SK-N-SH (cell line): ENCODE measurements around the gene DGKI. TPM values are rescaled to one million over a fixed set of nuclear protein-coding genes. Genes with fewer than 3 reads are reported as not detected.

Experiments used
- CTCF ChIA-PET: fragments of 300-600, 350-600 bp; formaldehyde crosslinking; extraction: SDS; loops from one replicate; lab custom pipeline; 2021; lab: Yijun Ruan, JAX
- POLR2A ChIA-PET: fragments of 350-600 bp; sonication (Branson Sonifier 250); formaldehyde crosslinking; extraction: SDS; loops from one replicate; lab custom pipeline; 2020; ENCODE audit warnings: antibody characterized with exemption, inconsistent platforms; lab: Yijun Ruan, JAX
- DNase-seq: peaks from one replicate; pipeline ENCODE4 v3.0.0; 2012
- H2AFZ ChIP-seq: fragments of 200-600 bp; sonication (generic); 2 replicates; pipeline ENCODE4 v1.8.1; 2016; ENCODE audit warnings: antibody characterized with exemption, mild to moderate bottlenecking, low read depth
- H3F3A ChIP-seq: fragments of 200-600 bp; sonication (generic); replicated peaks from 2 replicates; pipeline ENCODE3; 2016; ENCODE audit warnings: antibody characterized with exemption, mild to moderate bottlenecking; ENCODE audit not compliant: insufficient read depth
- H3K27ac ChIP-seq, 2 experiments: fragments of 200-500 bp in 1 of 2; fragments of 200-600 bp in 1 of 2; sonication (Bioruptor generic) in 1 of 2; sonication (generic), shearing (Covaris generic) in 1 of 2; 2 replicates each; pipeline versions ENCODE4 v1.5.1 to v1.6.1; 2014 to 2016; ENCODE audit warnings: low read depth in 2 of 2, inconsistent platforms in 1 of 2, low read length in 1 of 2, mild to moderate bottlenecking in 1 of 2, mixed read lengths in 1 of 2
- H3K27me3 ChIP-seq: fragments of 200-600 bp; sonication (generic), shearing (Covaris generic); 2 replicates; pipeline ENCODE4 v1.6.1; 2016; ENCODE audit warnings: mixed run types; ENCODE audit not compliant: insufficient read depth
- H3K36me3 ChIP-seq, 2 experiments: fragments of 200-500 bp in 1 of 2; fragments of 200-600 bp in 1 of 2; sonication (Bioruptor generic) in 1 of 2; sonication (generic) in 1 of 2; replicated peaks in 1 of 2; 2 replicates each; pipeline versions ENCODE3 to v1.5.1; 2014 to 2016; ENCODE audit warnings: low read length in 1 of 2, mild to moderate bottlenecking in 1 of 2; ENCODE audit not compliant: insufficient read depth in 2 of 2, control insufficient read depth in 1 of 2
- H3K4me1 ChIP-seq, 2 experiments: fragments of 200-500 bp in 1 of 2; fragments of 200-600 bp in 1 of 2; sonication (Bioruptor generic) in 1 of 2; sonication (generic), shearing (Covaris generic) in 1 of 2; 2 replicates each; pipeline versions ENCODE4 v1.5.1 to v1.6.1; 2014 to 2016; ENCODE audit warnings: low read depth in 1 of 2, low read length in 1 of 2, mixed run types in 1 of 2; ENCODE audit not compliant: insufficient read depth in 2 of 2, control insufficient read depth in 1 of 2
- H3K4me2 ChIP-seq: fragments of 200-600 bp; sonication (generic), shearing (Covaris generic); 2 replicates; pipeline ENCODE4 v1.6.1; 2017; ENCODE audit warnings: mixed run types
- H3K4me3 ChIP-seq, 2 experiments: fragments of 200-500 bp in 1 of 2; fragments of 200-600 bp in 1 of 2; sonication (Bioruptor generic) in 1 of 2; sonication (generic), shearing (Covaris generic) in 1 of 2; 2 replicates each; pipeline versions ENCODE4 v1.5.1 to v1.8.1; 2014 to 2016; ENCODE audit warnings: low read depth in 2 of 2, inconsistent platforms in 1 of 2, low read length in 1 of 2, mild to moderate bottlenecking in 1 of 2, mixed read lengths in 1 of 2, moderate library complexity in 1 of 2
- H3K79me2 ChIP-seq: fragments of 200-600 bp; sonication (generic); 2 replicates; pipeline ENCODE4 v1.8.1; 2017; ENCODE audit warnings: mild to moderate bottlenecking; ENCODE audit not compliant: insufficient read depth
- H3K9ac ChIP-seq: fragments of 200-600 bp; sonication (generic); 2 replicates; pipeline ENCODE4 v1.6.1; 2017; ENCODE audit warnings: mixed run types
- H3K9me2 ChIP-seq: fragments of 200-600 bp; sonication (generic); 2 replicates; pipeline ENCODE4 v1.6.1; 2017; ENCODE audit warnings: mixed run types
- H3K9me3 ChIP-seq: fragments of 200-600 bp; sonication (generic); 2 replicates; pipeline ENCODE4 v1.6.1; 2017; ENCODE audit warnings: mixed run types, mild to moderate bottlenecking, moderate library complexity
- H4K20me1 ChIP-seq: fragments of 200-600 bp; sonication (generic); 2 replicates; pipeline ENCODE4 v1.6.1; 2017; ENCODE audit warnings: mild to moderate bottlenecking, mixed run types; ENCODE audit not compliant: insufficient read depth
- CHD2 ChIP-seq: fragments of 150-350 bp; IDR thresholded peaks from 2 replicates; pipeline ENCODE4 v1.6.1; 2018; ENCODE audit warnings: low read length; ENCODE audit not compliant: partially characterized antibody
- ELF1 ChIP-seq: IDR thresholded peaks from 2 replicates; pipeline ENCODE4 v1.4.0; 2012
- EP300 ChIP-seq, 2 experiments: IDR thresholded peaks; 2 replicates each; pipeline versions ENCODE4 v1.4.0 to v1.6.1; 2012; ENCODE audit warnings: borderline replicate concordance in 1 of 2, low read depth in 1 of 2, low read length in 1 of 2
- FOXJ3 ChIP-seq: sonication (generic); formaldehyde crosslinking; IDR thresholded peaks from 2 replicates; pipeline ENCODE4 v1.5.1; 2020; ENCODE audit warnings: mild to moderate bottlenecking, missing genetic modification reagents
- FOXM1 ChIP-seq: IDR thresholded peaks from 2 replicates; pipeline ENCODE4 v1.4.0; 2012; ENCODE audit warnings: low read depth, mild to moderate bottlenecking
- GATA2 ChIP-seq: sonication (generic); formaldehyde crosslinking; IDR thresholded peaks from 2 replicates; pipeline ENCODE4 v1.5.0; 2020; ENCODE audit warnings: mild to moderate bottlenecking, missing genetic modification reagents
- MEF2A ChIP-seq: IDR thresholded peaks from 2 replicates; pipeline ENCODE4 v1.4.0; 2012; ENCODE audit warnings: low read depth, borderline replicate concordance
- MXI1 ChIP-seq: IDR thresholded peaks from 2 replicates; pipeline ENCODE4 v1.6.1; 2012; ENCODE audit warnings: mild to moderate bottlenecking, low read depth, low read length, improper control_type of control experiment
- NFIC ChIP-seq: IDR thresholded peaks from 2 replicates; pipeline ENCODE4 v1.4.0; 2012; ENCODE audit warnings: borderline replicate concordance
- NRF1 ChIP-seq: IDR thresholded peaks from 2 replicates; pipeline ENCODE4 v1.6.1; 2012; ENCODE audit warnings: low read depth, mild to moderate bottlenecking, low read length
- RAD21 ChIP-seq: IDR thresholded peaks from 2 replicates; pipeline ENCODE4 v1.6.1; 2012; ENCODE audit warnings: mild to moderate bottlenecking, low read length
- RFX5 ChIP-seq: IDR thresholded peaks from 2 replicates; pipeline ENCODE4 v1.6.1; 2012; ENCODE audit warnings: mild to moderate bottlenecking, improper control_type of control experiment, low read length
- RXRA ChIP-seq: IDR thresholded peaks from 2 replicates; pipeline ENCODE4 v1.4.0; 2012; ENCODE audit warnings: low read depth, mild to moderate bottlenecking, borderline replicate concordance
- SIN3A ChIP-seq: IDR thresholded peaks from 2 replicates; pipeline ENCODE4 v1.6.1; 2012; ENCODE audit warnings: low read depth, mild to moderate bottlenecking, low read length, moderate library complexity, borderline replicate concordance
- TAF1 ChIP-seq: IDR thresholded peaks from 2 replicates; pipeline ENCODE4 v1.6.1; 2012; ENCODE audit warnings: low read depth, mild to moderate bottlenecking, low read length, moderate library complexity, borderline replicate concordance
- TEAD4 ChIP-seq: IDR thresholded peaks from 2 replicates; pipeline ENCODE4 v1.4.0; 2012; ENCODE audit warnings: mild to moderate bottlenecking, borderline replicate concordance; ENCODE audit not compliant: insufficient read depth
- YY1 ChIP-seq: IDR thresholded peaks from 2 replicates; pipeline ENCODE4 v1.4.0; 2012; ENCODE audit warnings: low read depth, mild to moderate bottlenecking
- ZBTB33 ChIP-seq: IDR thresholded peaks from 2 replicates; pipeline ENCODE4 v1.4.0; 2012; ENCODE audit warnings: low read depth, borderline replicate concordance
- WGBS: methylation state at CpG from one replicate; pipeline ENCODE4 v1.1.6; 2017; ENCODE audit warnings: low lambda C conversion rate; 5-methylcytosine and 5-hydroxymethylcytosine counted together
- polyA plus RNA-seq, 3 experiments: library from polyadenylated mRNA; depleted of rRNA; stranded (reverse); fragments of >200 nt; gene quantifications; 2 replicates each; pipeline ENCODE4 v1.2.3, GENCODE V29; 2012
- TF ChIP-seq, protein P1 (sequence below): IDR thresholded peaks from 2 replicates; pipeline ENCODE4 v1.4.0; 2012; ENCODE audit warnings: low read depth
- TF ChIP-seq, protein P2 (sequence below): fragments of 150-350 bp; IDR thresholded peaks from 2 replicates; pipeline ENCODE4 v1.6.1; 2017; ENCODE audit warnings: antibody characterized with exemption, low read length, low read depth, borderline replicate concordance
- TF ChIP-seq, protein P3 (sequence below): IDR thresholded peaks from 2 replicates; pipeline ENCODE4 v1.6.1; 2012; ENCODE audit warnings: mild to moderate bottlenecking, low read depth, low read length, moderate library complexity

DGKI gene
- polyA plus RNA-seq, 1 of the 3 experiments (the other 2 are of a cell fraction) = 1.3 TPM

DNA sequence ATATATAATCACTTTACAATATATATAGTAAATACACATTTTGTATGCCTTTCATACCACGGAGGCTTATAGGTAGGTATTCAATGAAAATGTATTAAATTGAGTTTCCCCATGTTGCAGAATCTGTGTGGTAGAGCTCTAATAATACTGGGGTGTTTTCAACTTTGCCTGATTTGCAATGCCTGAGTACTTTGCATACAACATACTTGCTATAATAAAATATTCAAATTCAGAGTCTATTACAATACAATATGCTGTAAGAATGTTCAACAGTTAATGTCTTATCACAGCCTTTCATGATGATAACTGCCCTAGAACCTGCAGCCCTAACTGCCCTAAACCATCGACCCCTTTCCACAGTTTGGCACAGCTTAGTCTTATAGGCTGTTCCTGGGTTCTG lies 114.6 kb downstream of the DGKI start (continued):
- TF ChIP-seq, protein P1, sequence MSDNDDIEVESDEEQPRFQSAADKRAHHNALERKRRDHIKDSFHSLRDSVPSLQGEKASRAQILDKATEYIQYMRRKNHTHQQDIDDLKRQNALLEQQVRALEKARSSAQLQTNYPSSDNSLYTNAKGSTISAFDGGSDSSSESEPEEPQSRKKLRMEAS = no peak
- TF ChIP-seq MXI1 (no peak), TAF1 (no peak), EP300 (IDR thresholded peaks at IDR 0.05; ENCODE audit: borderline replicate concordance in 1 of 2, low read depth in 1 of 2, low read length in 1 of 2) (no peak), SIN3A (no peak), ELF1 (no peak), CHD2 (no peak)
- TF ChIP-seq, protein P2, sequence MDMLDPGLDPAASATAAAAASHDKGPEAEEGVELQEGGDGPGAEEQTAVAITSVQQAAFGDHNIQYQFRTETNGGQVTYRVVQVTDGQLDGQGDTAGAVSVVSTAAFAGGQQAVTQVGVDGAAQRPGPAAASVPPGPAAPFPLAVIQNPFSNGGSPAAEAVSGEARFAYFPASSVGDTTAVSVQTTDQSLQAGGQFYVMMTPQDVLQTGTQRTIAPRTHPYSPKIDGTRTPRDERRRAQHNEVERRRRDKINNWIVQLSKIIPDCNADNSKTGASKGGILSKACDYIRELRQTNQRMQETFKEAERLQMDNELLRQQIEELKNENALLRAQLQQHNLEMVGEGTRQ = no peak
- TF ChIP-seq, protein P3, sequence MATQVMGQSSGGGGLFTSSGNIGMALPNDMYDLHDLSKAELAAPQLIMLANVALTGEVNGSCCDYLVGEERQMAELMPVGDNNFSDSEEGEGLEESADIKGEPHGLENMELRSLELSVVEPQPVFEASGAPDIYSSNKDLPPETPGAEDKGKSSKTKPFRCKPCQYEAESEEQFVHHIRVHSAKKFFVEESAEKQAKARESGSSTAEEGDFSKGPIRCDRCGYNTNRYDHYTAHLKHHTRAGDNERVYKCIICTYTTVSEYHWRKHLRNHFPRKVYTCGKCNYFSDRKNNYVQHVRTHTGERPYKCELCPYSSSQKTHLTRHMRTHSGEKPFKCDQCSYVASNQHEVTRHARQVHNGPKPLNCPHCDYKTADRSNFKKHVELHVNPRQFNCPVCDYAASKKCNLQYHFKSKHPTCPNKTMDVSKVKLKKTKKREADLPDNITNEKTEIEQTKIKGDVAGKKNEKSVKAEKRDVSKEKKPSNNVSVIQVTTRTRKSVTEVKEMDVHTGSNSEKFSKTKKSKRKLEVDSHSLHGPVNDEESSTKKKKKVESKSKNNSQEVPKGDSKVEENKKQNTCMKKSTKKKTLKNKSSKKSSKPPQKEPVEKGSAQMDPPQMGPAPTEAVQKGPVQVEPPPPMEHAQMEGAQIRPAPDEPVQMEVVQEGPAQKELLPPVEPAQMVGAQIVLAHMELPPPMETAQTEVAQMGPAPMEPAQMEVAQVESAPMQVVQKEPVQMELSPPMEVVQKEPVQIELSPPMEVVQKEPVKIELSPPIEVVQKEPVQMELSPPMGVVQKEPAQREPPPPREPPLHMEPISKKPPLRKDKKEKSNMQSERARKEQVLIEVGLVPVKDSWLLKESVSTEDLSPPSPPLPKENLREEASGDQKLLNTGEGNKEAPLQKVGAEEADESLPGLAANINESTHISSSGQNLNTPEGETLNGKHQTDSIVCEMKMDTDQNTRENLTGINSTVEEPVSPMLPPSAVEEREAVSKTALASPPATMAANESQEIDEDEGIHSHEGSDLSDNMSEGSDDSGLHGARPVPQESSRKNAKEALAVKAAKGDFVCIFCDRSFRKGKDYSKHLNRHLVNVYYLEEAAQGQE = no peak
- TF ChIP-seq, all 33 proteins: peak for 0

DNA sequence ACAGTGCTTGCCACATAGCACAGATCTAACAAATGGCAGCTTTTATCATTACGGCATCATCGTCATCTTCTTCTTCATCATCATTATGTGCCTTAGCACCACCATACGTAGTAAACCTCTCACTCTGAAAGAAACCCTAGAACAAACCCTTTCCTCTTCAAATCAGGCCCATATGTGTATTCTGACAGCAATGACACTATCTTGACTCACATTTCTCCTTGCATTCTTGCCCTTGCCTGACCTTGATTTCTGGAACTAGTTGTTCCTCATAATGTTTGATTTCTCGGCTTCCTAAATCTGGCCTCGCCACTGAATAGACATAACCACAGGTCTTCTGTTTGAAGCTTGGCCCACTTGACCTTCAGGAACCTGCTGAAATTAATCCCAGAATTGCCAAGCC lies 115.3 kb downstream of the DGKI start:
- Histone ChIP-seq H2AFZ (no peak overlapping the region), H3K36me3 (no peaks in the 10 kb centered on the region), H3K9me2 (no peaks in the 10 kb centered on the region), H4K20me1 (no peaks in the 10 kb centered on the region), H3F3A (no peaks in the 10 kb centered on the region), H3K27ac (peak overlapping the region in 1 of 2 experiments; percentile 52; a peak in 2 of 4 replicates), H3K79me2 (no peaks in the 10 kb centered on the region), H3K9ac (no peak overlapping the region), H3K4me3 (no peak overlapping the region), H3K27me3 (no peaks in the 10 kb centered on the region), H3K4me2 (no peak overlapping the region), H3K9me3 (no peaks in the 10 kb centered on the region), H3K4me1 (peaks cover 6 to 9% of the 10 kb centered on the region in 2 experiments; a peak in 3 of 4 replicates)
- DNase-seq = no peak
- CTCF ChIA-PET = interaction anchor here (1.5 to 1.9 kb wide), 2 partner anchors 25 to 75 kb away, joined by 4 to 6 read pairs; no protein-coding TSS in a partner anchor
- 51% methylated on average over 5 of the region's 5 CpGs for WGBS
- POLR2A ChIA-PET = no interaction called here
- TF ChIP-seq MEF2A (no peak), RXRA (peak; percentile 84; the same call in 1 of the 2 replicates), FOXM1 (no peak), RAD21 (no peak), RFX5 (no peak), TEAD4 (peak; percentile 49; the same call in 1 of the 2 replicates), NRF1 (no peak), NFIC (peak; percentile 10; the same call in 1 of the 2 replicates), FOXJ3 (CRISPR knock-in tag) (no peak), ZBTB33 (no peak), GATA2 (no peak), YY1 (no peak)
- TF ChIP-seq, protein P3 = no peak
- TF ChIP-seq, protein P1 = no peak
